Gastrocnemius medialis (tissue), 4 donors: ENCODE results near the gene MESP2. TPM values are rescaled to one million over a fixed set of nuclear protein-coding genes. Genes with fewer than 3 reads are reported as not detected.
A peak's percentile ranks its signal among the peaks of the same experiment; 100 is the strongest.

Source experiments
- ATAC-seq, 2 donors: fragments of 150-250 bp; one replicate each; pipeline ENCODE4 v1.9.1; 2016
- DNase-seq, 2 donors: peaks; one replicate each; pipeline ENCODE4 v3.0.0-alpha.2; 2019
- H3K27ac ChIP-seq, 4 donors: fragments of 200-600 bp; sonication (generic); 1 replicate in 1 of 4; 2 replicates in 3 of 4; pipeline ENCODE4 v1.5.1; 2016 to 2018; ENCODE audit warnings: mild to moderate bottlenecking in 2 of 4, moderate library complexity in 1 of 4
- H3K27me3 ChIP-seq, 3 donors: fragments of 200-600 bp; sonication (generic) in 2 of 3; 1 replicate in 1 of 3; 2 replicates in 2 of 3; pipeline versions ENCODE4 v1.5.1 to v1.6.0; 2016 to 2019; ENCODE audit warnings: mild to moderate bottlenecking in 1 of 3, moderate library complexity in 1 of 3
- H3K36me3 ChIP-seq, 2 donors: fragments of 200-600 bp; sonication (generic) in 1 of 2; one replicate each; pipeline ENCODE4 v1.5.1; 2017 to 2018
- H3K4me1 ChIP-seq, 2 donors: fragments of 200-600 bp; sonication (generic) in 1 of 2; one replicate each; pipeline ENCODE4 v1.5.1; 2016 to 2017; ENCODE audit warnings: mild to moderate bottlenecking in 2 of 2
- H3K4me3 ChIP-seq, 4 donors: fragments of 200-600 bp; sonication (generic) in 3 of 4; 1 replicate in 1 of 4; 2 replicates in 3 of 4; pipeline ENCODE4 v1.5.1; 2016 to 2019; ENCODE audit warnings: mild to moderate bottlenecking in 2 of 4
- H3K9me3 ChIP-seq, 3 donors: fragments of 200-600 bp; sonication (generic) in 2 of 3; 1 replicate in 1 of 3; 2 replicates in 2 of 3; pipeline ENCODE4 v1.5.1; 2016 to 2019
- CTCF ChIP-seq, 5 experiments: fragments of 450-650 bp in 3 of 5; fragments of 200-600 bp in 2 of 5; sonication (generic) in 2 of 5; IDR thresholded peaks in 4 of 5; conservative IDR thresholded peaks in 1 of 5; 1 replicate in 4 of 5; 2 replicates in 1 of 5; pipeline ENCODE4 v1.5.1; 2016 to 2019; ENCODE audit warnings: antibody characterized with exemption in 5 of 5, mild to moderate bottlenecking in 3 of 5, moderate library complexity in 3 of 5
- POLR2A ChIP-seq, 2 donors: fragments of 450-650 bp; IDR thresholded peaks; one replicate each; pipeline ENCODE4 v1.6.1; 2017; ENCODE audit warnings: antibody characterized with exemption in 2 of 2, mild to moderate bottlenecking in 2 of 2, moderate library complexity in 2 of 2
- in situ Hi-C, 4 donors: fragments of 200-750 bp; cut with MboI; loops; one replicate each; pipeline versions ENCODE4 v1.15.0 to v1.8.0; 2017; ENCODE audit warnings: low sequenced_read_pairs in 4 of 4
- intact Hi-C: fragments of 100-400 bp; cut with DNase I; formaldehyde crosslinking; loops from one replicate; pipeline ENCODE4 v1.15.1; 2023; ENCODE audit warnings: low total_unique reads
- total RNA-seq, 4 donors: library from RNA; depleted of rRNA; stranded (reverse); fragments of >200 nt; gene quantifications; one replicate each; pipeline versions ENCODE4 v1.1.0 to v1.2.3, GENCODE V29; 2016

Gene MESP2
- total RNA-seq, 4 donors from 2014 or later: not detected

DNA sequence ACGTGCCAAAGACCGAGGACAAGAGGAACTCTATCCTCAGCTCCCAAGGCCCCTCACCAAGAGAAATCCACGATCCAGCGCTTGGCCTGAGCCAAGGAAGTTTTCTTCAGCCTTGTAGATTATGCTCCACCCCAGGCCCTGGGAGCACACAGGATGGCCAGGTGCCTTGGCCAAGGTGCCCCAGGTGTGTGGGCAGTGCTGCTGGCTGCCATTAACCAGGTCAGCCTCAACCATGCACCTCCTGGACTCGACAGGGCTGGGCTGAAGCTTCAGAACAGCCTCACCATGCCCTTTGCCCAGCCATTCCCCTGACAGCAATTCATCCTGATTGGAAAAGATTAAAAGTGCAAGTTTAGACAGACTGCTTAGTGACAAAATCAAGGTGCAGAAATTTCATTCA, 14.2 kb upstream of the MESP2 start:
- in situ Hi-C loops (loop anchor here (5.0 to 25.0 kb wide), 3 partner anchors 110 to 325 kb away; no protein-coding TSS in a partner anchor), intact Hi-C loops (loop anchor here (5.0 to 10.0 kb wide), 2 partner anchors 310 to 463 kb away; no protein-coding TSS in a partner anchor)
- DNase-seq: no peak
- Histone ChIP-seq H3K36me3 (no peaks in the 10 kb centered on the region), H3K27ac (no peak overlapping the region), H3K9me3 (no peaks in the 10 kb centered on the region), H3K27me3 (no peaks in the 10 kb centered on the region), H3K4me1 (peaks cover 9 to 10% of the 10 kb centered on the region in 2 donors), H3K4me3 (no peak overlapping the region)
- no peak for ATAC-seq
- TF ChIP-seq POLR2A (IDR thresholded peaks at IDR 0.05): no peak
- TF ChIP-seq CTCF (IDR thresholded peaks at IDR 0.05 in 4 of 5, conservative IDR thresholded peaks at IDR 0.05 in 1 of 5): no peak

GRCh38 chr15:89765694-89766093, 10.4 kb upstream of the MESP2 start:
- H3K4me1 ChIP-seq: peaks cover 10 to 21% of the 10 kb centered on the region in 2 donors
- no peaks in the 10 kb centered on the region for H3K36me3 ChIP-seq
- H3K9me3 ChIP-seq: no peaks in the 10 kb centered on the region
- TF ChIP-seq CTCF (IDR thresholded peaks at IDR 0.05 in 4 of 5, conservative IDR thresholded peaks at IDR 0.05 in 1 of 5) (no peak), POLR2A (IDR thresholded peaks at IDR 0.05) (no peak)
- H3K27ac ChIP-seq: no peak overlapping the region
- no peaks in the 10 kb centered on the region for H3K27me3 ChIP-seq
- no peak overlapping the region for H3K4me3 ChIP-seq
- no peak for DNase-seq
- in situ Hi-C loops: loop anchor here in 3 of 4 donors (25.0 kb wide), 1 partner anchor 322 kb away; no protein-coding TSS in a partner anchor
- no peak for ATAC-seq
- intact Hi-C loops: loop anchor here (10.0 kb wide), 1 partner anchor 459 kb away; no protein-coding TSS in a partner anchor

GRCh38 chr15:89766357-89767311, 9.5 kb upstream of the MESP2 start:
- Histone ChIP-seq H3K4me1 (peaks cover 10 to 21% of the 10 kb centered on the region in 2 donors), H3K27ac (peak overlapping the region in 3 of 4 donors; percentile 23 to 49 (median 30)), H3K27me3 (no peaks in the 10 kb centered on the region), H3K4me3 (no peak overlapping the region), H3K9me3 (no peaks in the 10 kb centered on the region), H3K36me3 (no peaks in the 10 kb centered on the region)
- DNase-seq: peak; percentile 29 to 61
- in situ Hi-C loops: loop anchor here in 3 of 4 donors (25.0 kb wide), 1 partner anchor 321 kb away; no protein-coding TSS in a partner anchor
- ATAC-seq: peak; percentile 63 to 68
- intact Hi-C loops: loop anchor here (10.0 kb wide), 1 partner anchor 458 kb away; no protein-coding TSS in a partner anchor
- no peak for TF ChIP-seq CTCF (IDR thresholded peaks at IDR 0.05 in 4 of 5, conservative IDR thresholded peaks at IDR 0.05 in 1 of 5)
- TF ChIP-seq POLR2A (IDR thresholded peaks at IDR 0.05): no peak

- H3K36me3 ChIP-seq: no peaks in the 10 kb centered on the region
- ATAC-seq (no peak), DNase-seq (no peak)
- H3K27ac ChIP-seq: peak overlapping the region in 2 of 4 donors; percentile 40 to 49
- no peak for TF ChIP-seq POLR2A (IDR thresholded peaks at IDR 0.05)
- TF ChIP-seq CTCF (IDR thresholded peaks at IDR 0.05 in 4 of 5, conservative IDR thresholded peaks at IDR 0.05 in 1 of 5): no peak
- in situ Hi-C loops: loop anchor here in 3 of 4 donors (25.0 kb wide), 1 partner anchor 320 kb away; no protein-coding TSS in a partner anchor
- no peak overlapping the region for H3K4me3 ChIP-seq
- intact Hi-C loops: loop anchor here (10.0 kb wide), 1 partner anchor 457 kb away; no protein-coding TSS in a partner anchor
- H3K4me1 ChIP-seq: peaks cover 10 to 21% of the 10 kb centered on the region in 2 donors
- no peaks in the 10 kb centered on the region for H3K27me3 ChIP-seq
- H3K9me3 ChIP-seq: no peaks in the 10 kb centered on the region
Measured at GRCh38 chr15:89767411-89767915, 8.7 kb upstream of the MESP2 start.
